UCSD-AML1 (cell line): ENCODE results near the gene RPS8.
"Not testable (repeated sequence)": the region's sequence is repeated elsewhere in the genome, so short reads cannot be mapped to it uniquely, and the experiment has no call there.

ENCODE experiments used
- DNase-seq: peaks from one replicate; lab custom pipeline; 2025; ENCODE audit not compliant: unreplicated experiment; lab: John Stamatoyannopoulos, UW

Gene RPS8

DNA sequence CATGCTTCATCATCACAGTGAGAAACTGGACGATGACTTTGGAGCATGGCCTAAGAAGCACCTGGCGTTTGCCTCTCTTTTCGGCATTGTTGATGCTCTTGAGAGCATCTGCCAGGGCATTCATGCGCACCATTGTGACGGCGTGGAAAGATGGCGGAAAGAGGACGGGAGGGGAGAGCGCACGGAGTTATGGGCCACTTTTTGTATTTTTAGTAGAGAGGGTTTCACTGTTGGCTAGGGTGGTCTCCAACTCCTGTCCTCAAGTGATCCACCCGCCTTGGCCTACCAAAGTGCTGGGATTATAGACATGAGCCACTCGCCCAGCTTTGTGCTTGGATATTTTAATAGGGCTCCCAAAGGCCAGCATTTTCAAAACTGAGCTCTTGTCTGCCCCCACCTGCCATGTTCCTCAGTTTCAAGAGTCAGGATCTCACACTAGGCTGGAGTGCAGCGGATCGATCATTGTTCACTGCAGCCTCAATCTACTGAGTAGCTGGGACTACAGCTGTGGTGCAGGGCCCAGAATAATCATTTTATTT is 5.3 kb downstream of the RPS8 start:
- DNase-seq: no peak

DNA sequence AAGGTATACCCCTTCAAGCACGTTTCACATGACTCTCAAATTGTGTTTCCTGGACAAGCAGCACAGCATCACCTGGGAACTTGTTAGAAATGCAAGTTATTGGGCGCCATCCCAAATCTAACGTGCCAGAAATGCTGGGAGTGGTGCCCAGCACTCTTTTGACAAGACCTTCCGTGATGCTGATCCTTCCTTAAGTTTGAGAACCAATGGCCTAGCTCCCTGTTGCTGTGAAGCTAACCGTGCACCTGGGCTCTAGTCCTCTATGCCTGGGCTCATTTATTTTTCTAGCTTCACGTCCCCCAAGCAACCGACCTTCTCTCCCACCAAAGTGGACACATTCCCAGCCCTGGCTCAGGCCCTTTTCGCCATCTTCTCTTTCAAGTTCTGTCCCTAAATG is 8.4 kb downstream of the RPS8 start:
- no peak for DNase-seq

DNA sequence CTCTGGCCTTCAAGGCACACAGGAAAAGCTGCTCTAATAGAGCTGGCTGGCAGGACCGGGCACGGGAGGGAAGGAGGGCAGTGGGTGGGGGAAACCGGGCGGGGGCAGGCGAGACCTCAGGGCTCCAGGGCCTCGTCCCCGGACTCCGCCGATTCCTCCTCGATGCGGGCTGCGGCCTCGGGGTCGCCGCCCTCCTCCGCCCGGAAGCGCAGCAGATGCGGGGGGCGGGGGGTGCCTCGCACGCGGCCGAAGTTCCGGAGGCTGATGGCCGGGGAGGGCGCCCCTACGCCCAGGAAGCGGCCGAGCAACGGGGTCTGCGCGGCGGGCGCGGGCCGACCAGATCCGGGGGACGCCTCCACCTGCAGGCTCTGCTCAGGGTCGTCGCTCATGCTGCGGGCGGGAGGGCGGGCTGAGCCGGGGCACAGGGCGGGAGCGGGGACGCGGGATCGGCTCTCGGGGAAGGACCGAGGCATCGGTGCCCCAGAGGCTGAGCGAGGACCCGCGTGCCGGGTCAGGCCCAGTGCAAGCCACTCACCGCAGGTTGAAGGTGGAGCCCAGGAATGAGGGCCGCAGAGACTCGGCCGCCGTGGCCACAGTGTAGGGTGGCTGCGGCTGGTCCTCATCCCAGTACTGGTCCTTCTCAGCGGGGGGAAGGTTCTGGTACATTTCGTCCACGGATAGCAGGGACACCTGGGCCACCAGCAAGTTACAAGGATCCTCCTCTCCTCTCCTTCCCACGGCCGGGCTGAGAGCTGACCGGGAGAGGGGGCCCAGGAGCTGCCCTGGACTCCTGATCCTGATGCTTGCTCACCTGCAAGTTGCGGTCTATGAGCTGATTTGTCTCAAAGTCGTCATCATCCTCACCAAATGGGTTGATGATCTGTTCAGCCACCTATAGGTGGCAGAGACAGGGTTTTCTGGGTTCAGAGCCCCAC is 9.0 kb downstream of the RPS8 start:
- no peak for DNase-seq

DNA sequence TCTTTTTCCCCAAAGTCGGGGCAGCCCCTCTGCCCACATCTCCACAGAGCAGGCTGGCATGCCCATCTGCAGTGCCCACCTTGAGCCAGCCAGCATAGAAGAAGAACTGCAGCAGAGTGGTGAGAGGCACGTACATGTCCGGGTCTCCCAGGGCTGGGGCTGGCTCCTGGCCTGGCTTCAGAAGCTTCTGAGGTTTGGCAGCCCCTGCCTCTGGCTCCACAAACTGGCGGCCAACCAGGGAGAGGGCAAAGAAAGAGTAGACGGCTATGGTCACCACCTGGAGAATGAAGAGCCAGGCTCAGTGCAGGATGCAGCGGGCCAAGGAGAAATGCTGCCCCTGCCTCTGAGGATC is 9.7 kb downstream of the RPS8 start:
- DNase-seq: no peak

DNA sequence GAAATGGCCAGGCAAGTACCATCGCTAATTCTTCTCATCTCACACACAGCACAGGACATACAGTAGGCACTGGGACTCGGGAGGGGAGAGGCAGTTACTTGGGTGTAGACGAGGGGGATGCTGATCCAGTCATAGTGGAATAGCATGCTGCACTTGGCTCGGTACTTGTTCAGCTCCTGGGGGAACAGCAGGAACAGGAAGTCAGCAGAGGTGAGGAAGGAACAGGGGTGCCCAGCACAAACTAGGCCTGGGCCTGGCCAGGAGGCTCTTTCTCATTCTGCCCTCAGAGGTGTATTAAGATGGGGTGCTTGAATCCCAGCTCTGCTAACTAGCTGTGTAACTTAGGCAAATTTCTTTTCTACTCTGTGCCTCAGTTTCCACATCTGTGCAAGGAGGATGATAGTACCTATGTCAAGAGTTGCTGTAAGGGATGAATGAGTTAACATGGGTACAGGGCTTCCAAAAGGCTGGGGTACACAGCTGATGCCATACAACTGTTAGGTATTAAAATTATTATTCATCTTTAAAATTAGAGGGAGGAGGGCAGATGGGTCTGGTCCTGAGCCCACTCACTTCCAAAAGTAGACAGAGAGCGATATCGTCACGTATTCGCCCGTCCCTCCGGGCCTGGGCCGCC is 10.3 kb downstream of the RPS8 start:
- no peak for DNase-seq

DNA sequence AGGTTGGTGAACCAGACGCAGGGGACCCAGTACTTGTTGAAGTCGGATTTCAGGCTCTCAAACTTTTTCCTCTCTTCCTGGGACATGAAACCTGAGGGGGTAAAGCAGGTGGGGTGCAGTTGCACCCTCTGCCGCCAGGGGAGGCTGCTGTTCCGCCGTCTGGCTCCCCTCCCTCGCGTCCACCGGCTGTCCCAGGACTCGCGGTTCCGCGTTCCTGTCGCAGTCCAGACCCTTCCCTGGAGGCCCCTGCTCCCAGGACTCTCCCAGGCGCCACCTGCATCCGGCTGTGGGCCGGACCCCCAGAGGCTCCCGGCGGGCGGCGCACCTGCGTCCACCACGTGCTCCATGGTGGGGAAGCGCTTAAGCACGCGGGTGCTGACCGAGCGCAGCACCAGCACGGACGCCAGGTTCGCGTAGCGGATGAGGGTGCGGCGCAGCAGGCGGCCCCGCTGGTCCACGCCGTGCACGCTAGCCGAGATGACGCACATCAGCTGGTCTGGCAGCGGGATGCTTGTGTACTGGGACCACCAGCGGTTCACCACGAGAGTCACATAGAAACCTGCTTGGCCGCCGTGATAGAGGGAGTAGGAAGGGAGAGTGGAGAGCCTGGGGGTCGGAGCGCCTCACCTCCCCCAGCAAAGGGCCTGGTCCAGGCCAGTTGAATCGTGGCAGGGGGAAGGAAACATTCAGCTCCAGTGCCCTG is 10.9 kb downstream of the RPS8 start:
- no peak for DNase-seq

DNA sequence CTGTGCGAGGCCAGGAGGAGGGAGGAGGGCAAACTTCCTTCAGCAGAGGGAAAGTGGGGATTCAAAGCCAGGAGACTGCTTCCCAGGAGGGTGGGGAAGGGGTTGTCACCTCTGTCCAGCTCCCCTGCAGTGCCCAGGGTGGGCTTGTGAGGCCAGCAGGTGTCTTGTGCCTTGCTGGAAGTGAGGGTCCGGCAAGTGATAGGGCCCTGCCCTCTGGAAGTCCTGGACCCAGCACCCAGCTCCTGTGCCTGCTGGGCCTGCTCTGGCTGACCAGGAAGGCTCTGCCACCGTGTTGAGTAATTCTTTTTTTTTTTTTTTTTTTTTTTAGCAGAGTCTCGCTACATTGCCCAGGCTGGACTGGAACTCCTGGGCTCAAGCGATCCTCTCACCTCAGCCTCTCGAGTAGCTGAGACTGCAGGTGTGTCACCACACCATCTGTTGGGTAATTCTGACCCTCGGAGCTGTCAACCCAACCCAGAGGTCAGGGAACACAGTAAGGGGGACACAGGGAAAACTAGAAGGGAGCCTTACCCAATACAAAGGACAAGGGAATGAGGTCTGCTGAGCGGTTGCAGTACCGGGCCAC is 11.6 kb downstream of the RPS8 start:
- DNase-seq: no peak

DNA sequence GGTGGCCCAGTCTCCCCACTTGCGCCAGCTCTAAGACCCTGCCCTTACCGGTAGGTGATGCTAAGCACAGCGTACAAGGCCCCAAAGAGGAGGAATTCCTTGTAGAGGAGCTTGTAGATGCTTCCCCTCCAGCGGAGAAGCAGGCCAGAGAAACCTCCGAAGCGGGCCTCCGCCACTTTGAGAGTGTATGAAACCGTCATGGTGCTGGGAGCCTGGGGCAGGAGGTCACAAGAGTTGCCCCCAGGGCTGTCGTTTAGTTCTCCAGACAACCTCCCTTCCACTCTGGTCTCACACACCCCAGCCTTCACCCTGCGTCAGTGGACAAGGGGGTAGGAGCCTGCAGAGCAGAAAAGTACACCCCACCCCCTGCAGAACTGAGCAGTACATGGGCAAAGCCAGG is 12.2 kb downstream of the RPS8 start:
- DNase-seq: no peak

DNA sequence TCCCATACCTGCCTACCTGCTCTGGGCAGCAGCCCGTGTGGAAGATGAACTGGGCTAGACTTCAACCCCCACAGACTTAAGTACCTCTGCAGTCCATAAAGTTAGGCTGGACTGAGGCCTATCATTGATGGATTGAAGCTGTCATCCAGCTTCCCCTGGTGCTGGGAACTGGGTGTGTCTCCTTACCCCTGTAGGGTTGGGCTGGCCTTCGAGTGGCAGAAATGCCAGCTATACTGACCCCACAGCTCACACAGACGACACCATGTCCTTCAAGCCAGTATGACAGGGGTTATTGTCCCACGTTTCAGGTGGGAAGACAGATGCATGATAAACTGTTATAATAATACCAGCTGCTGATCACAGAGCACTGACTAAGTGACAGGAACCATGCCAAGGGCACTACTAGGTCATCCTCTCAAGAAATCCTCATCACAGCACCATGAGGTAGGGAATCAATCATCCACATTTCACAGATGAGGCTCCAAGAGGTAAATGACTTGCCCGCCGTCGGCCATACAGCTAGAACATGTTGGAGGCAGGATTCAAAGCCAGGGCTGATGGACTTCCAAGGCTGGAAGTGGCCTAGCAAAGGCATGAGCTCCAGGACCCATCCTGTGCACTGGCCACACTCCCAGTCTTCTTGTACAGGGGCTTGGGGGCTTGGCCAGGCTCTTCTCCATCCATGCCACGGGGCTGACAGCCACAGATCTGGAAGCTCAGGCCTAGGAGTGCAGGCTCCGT is 12.9 kb downstream of the RPS8 start, which contains the start of gene BEST4:
TSS of gene BEST4 (minus strand) at position 51 of the 741 bp plus-strand sequence. CDS start 465 bp downstream, outside the sequence.
- no peak for DNase-seq

DNA sequence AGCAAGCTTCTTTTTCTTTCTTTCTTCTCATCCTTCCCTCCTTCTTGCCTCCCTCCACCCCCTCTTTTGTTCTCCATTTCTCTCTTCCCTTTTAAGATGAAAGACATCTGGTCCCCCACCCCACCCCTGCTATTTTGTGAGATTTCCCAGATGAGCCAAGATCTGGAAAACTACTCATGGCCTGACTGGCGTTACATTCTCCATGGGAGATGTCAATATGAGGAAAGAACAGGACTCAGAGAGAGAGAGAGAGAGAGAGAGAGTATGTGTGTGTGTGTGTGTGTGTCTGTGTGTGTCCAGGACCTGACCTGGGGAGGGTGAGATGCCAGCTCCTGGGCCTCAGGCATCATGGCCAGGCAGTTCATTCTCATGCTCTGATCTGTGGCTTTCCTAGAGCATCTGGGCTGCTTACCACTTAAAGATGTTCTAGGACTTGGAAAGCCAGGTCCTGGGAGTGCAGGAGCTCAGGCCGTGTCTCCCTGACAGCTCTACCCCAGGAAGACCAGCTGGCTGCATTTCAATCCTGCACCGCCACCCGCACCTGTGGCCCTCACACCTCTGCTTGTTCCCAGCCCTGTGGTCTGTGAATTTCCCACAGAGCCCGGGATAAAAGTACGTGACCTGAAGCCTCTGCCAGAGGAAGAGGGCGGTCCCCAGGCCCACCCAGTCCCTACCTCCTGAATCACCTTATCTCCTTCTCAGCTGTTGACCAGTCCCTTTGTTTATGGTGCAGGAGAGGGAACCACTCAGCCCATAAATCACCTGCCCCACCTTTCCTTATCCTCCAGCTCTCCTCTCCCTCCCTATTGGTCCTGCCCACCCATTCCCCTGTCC is 15.8 kb downstream of the RPS8 start:
- no peak for DNase-seq

DNA sequence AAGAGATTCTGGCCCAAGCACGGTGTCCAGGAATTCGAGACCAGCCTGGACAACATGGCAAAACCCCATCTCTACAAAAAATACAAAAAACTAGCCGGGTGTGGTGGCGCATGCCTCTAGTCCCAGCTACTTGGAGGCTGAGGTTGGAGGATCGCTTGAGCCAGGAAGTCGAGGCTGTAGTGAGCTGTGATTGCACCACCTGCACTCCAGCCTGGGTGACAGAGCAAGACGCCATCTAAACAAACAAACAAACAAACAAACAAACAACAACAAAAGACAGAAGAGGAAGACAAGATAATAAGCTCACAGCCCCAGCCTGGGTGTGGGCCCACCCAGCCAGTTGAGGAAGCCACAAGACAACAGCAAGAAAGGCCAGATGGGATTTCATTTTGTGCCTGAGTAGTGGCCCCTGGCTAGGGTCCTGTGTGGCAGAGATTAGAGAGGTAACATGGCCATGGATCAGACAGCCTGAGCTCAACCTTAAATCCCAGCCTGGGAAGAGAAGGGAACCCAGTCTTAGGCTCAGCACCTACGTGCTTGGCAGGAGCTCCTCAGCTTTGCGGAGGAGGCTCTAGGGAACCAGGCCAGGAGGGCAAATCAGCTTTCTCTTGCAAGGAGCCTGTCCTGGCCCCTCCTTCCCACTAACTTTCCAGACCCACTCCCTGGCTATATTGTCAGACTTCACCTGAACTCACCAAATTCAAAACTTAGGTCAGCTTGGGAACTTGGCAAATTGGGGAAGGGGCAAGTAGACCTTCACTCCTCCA is 17.6 kb downstream of the RPS8 start:
- DNase-seq: no peak

DNA sequence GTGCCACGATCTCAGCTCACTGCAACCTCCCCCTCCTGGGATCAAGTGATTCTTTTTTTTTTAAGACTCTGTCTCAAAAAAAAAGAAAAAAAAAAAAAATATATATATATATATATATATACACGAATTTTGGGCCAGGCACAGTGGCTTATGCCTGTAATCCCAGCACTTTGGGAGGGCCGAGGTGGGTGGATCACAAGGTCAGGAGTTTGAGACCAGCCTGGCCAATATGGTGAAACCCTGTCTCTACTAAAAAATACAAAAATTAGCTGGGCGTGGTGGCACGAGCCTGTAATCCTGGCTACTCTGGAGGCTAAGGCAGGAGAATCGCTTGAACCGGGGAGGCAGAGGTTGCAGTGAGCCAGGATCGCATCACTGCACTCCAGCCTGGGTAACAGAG is 22.5 kb downstream of the RPS8 start:
- DNase-seq: not testable (repeated sequence)

DNA sequence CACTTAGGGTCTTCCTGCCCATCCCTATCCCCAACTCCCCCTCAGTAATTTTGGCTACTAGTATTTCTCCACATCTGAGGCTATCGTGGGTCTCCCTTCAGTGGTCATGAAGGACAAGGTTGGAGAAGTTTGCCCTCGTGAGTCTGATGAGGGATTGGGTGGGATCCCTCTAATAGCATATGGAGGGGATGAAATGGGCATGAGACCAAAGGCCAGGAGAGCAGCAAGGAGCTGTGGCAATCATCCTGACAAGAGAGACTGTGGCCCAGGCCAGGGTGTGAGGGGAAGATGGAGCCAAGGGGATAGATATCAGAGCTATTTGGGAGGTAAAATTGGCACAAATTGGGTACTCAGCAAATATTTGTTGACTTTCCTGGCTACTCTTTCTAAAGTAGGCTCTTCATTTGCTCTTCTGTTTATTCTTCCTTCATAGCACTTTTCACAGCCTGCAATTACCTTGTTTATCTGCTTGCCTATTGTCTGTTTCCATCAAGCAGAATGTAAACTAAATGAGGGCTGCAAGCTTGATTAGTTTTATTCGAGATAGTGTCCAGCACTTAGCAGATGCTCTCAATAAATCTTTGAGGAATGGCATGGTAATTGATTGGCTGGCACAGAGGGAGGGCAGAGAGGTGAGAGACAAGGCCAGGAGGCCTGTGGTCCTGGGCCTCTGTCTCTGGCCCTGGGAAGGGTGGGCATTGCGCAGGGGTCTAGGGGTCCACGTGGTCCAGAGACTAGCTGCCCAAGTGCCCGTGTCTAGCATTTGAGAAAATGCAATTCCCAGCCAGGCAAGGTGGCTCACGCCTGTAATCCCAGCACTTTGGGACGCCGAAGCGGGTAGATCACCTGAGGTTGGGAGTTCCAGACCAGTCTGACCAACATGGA is 23.4 kb downstream of the RPS8 start:
- DNase-seq: no peak

DNA sequence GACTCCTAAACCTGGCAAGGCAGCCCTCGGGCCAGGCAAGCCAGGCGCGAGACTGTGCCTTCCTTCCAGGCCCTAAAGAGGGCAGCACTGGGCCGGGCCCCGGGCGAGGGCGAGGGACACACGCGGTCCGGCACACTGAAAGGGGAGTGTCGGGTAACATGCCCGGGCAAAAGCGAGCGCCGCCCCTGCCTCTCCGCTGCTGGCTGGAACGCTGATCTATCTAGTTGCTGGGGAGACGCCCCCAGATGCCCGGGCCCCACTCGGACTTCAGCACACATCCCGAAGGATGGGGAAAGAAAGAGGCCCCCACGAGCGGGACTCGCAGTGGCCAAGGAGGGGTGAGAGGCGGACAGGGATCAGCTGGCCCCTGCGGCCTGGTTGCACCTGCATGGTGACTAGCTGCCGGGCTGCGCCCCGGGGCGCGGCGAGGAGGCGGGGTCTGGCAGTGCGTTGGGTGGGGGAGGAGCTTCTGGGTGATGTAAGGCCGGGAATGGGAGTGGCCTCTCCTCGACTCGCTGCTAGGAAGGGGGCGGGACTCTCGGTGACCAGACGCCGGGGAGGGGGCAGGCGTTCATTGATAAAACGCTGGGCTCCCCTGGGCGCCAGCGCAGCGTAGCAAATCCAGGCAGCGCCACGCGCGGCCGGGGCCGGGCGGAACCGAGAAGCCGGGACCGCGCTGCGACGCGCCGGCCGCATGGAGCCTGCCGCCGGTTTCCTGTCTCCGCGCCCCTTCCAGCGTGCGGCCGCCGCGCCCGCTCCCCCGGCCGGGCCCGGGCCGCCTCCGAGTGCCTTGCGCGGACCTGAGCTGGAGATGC is 24.6 kb downstream of the RPS8 start, which contains the start of gene PLK3:
TSS of gene PLK3 (plus strand) at position 608 of the 815 bp plus-strand sequence. CDS start at position 695, 87 bp downstream.
- DNase-seq: peak; percentile 98

DNA sequence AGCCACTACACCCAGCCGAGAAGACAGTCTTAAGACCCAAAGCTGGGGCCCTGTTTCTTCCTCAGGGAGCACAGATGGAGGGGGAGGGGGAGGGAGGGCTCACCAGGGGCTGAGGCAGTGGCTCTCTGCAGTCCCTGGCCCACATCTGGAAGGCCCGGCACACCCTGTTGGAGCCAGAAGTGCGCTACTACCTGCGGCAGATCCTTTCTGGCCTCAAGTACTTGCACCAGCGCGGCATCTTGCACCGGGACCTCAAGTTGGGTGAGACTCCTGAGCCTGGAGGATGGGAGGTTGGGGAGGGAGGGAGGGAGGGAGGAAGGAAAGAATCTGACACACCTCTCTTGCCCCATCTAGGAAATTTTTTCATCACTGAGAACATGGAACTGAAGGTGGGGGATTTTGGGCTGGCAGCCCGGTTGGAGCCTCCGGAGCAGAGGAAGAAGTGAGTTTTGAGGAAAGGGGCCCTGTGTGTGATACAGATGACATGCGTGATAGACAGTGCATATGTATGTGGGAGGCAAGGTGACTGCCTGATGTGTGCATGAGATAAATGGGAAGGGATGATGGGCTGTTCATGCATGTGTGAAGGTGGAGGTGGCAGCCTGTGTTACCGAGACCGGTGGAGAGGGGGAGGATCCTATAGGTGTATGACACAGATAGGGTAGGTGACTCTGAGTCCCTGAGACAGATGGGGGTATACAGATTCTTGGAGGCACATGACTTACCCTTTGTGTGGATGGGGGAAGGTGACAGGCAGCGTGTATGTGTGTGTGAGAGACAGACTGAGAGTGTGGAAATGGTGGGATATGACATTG is 26.4 kb downstream of the RPS8 start:
- no peak for DNase-seq
